Loucy (cell line): ENCODE data around the gene VAT1.

Experiments used
- H2AFZ ChIP-seq: fragments of 200-600 bp; sonication (generic); 2 replicates; pipeline ENCODE4 v1.6.0; 2016; ENCODE audit warnings: antibody characterized with exemption, mild to moderate bottlenecking, low read length, moderate library complexity
- H3F3A ChIP-seq: fragments of 200-600 bp; 2 replicates; pipeline ENCODE4 v1.6.0; 2016; ENCODE audit warnings: antibody characterized with exemption, low read depth, mild to moderate bottlenecking
- H3K27me3 ChIP-seq: fragments of 200-600 bp; sonication (generic); 2 replicates; pipeline ENCODE4 v1.6.1; 2014; ENCODE audit warnings: low read length, mild to moderate bottlenecking; ENCODE audit not compliant: insufficient read depth, poor library complexity, severe bottlenecking
- H3K36me3 ChIP-seq: fragments of 200-600 bp; sonication (generic); 2 replicates; pipeline ENCODE4 v1.6.1; 2016; ENCODE audit warnings: low read length; ENCODE audit not compliant: insufficient read depth
- H3K4me1 ChIP-seq: fragments of 200-600 bp; sonication (generic); 2 replicates; pipeline ENCODE4 v1.5.1; 2014; ENCODE audit warnings: low read length, mild to moderate bottlenecking; ENCODE audit not compliant: insufficient read depth, poor library complexity, severe bottlenecking
- H3K4me2 ChIP-seq: fragments of 200-600 bp; sonication (generic); 2 replicates; pipeline ENCODE4 v1.6.0; 2014; ENCODE audit warnings: antibody characterized with exemption, low read length, low read depth, mild to moderate bottlenecking; ENCODE audit not compliant: poor library complexity, severe bottlenecking
- H3K4me3 ChIP-seq: fragments of 200-600 bp; sonication (generic); 2 replicates; pipeline ENCODE4 v1.5.1; 2014; ENCODE audit warnings: low read length, mild to moderate bottlenecking, mixed read lengths; ENCODE audit not compliant: poor library complexity, severe bottlenecking
- H3K79me2 ChIP-seq: fragments of 200-600 bp; sonication (generic); 2 replicates; pipeline ENCODE4 v1.6.1; 2014; ENCODE audit warnings: low read length; ENCODE audit not compliant: insufficient read depth
- H3K9ac ChIP-seq: fragments of 200-600 bp; sonication (generic); 2 replicates; pipeline ENCODE4 v1.6.0; 2014; ENCODE audit warnings: mild to moderate bottlenecking, low read depth, low read length, moderate library complexity; ENCODE audit not compliant: poor library complexity, severe bottlenecking
- H3K9me2 ChIP-seq: fragments of 200-600 bp; sonication (generic); replicated peaks from 2 replicates; pipeline ENCODE4 v1.6.1; 2016; ENCODE audit warnings: low read depth, low read length, mixed read lengths
- H3K9me3 ChIP-seq: fragments of 200-600 bp; sonication (generic); 2 replicates; pipeline ENCODE4 v1.6.1; 2014; ENCODE audit warnings: mild to moderate bottlenecking, antibody characterized with exemption, low read length, low read depth; ENCODE audit not compliant: insufficient read depth
- H4K20me1 ChIP-seq: fragments of 200-600 bp; sonication (generic); 2 replicates; pipeline ENCODE4 v1.6.0; 2014; ENCODE audit warnings: antibody characterized with exemption, low read length, mild to moderate bottlenecking; ENCODE audit not compliant: insufficient read depth, poor library complexity, severe bottlenecking
- CTCF ChIP-seq: fragments of 200-600 bp; sonication (generic); conservative IDR thresholded peaks from 2 replicates; pipeline ENCODE4 v1.5.1; 2014; ENCODE audit warnings: mild to moderate bottlenecking, antibody characterized with exemption, low read length
- EZH2phosphoT487 ChIP-seq: fragments of 200-600 bp; IDR thresholded peaks from 2 replicates; pipeline ENCODE4 v1.6.1; 2018; ENCODE audit warnings: antibody characterized with exemption, mild to moderate bottlenecking, moderate library complexity, borderline replicate concordance

The VAT1 gene

GRCh38 chr17:43031666-43032065 is 9.5 kb upstream of the VAT1 start:
- no peaks in the 10 kb centered on the region for H3K9me3 ChIP-seq
- H3K27me3 ChIP-seq, result no peaks in the 10 kb centered on the region
- H3K4me3 ChIP-seq, result no peak overlapping the region
- H3K9ac ChIP-seq, result no peak overlapping the region
- peaks cover 4% of the 10 kb centered on the region for H3K4me1 ChIP-seq
- no peaks in the 10 kb centered on the region for H3K9me2 ChIP-seq
- no peaks in the 10 kb centered on the region for H3K79me2 ChIP-seq
- TF ChIP-seq CTCF (no peak), EZH2phosphoT487 (no peak)
- H4K20me1 ChIP-seq, result no peaks in the 10 kb centered on the region
- 0 out of 2 replicates have a peak, but pooled peaks cover under 1% of the 10 kb centered on the region for H3F3A ChIP-seq
- no peaks in the 10 kb centered on the region for H3K36me3 ChIP-seq
- no peak overlapping the region for H3K4me2 ChIP-seq
- H2AFZ ChIP-seq, result no peak overlapping the region

- H3K79me2 ChIP-seq, result no peaks in the 10 kb centered on the region
- H2AFZ ChIP-seq, result no peak overlapping the region
- no peak overlapping the region for H3K4me2 ChIP-seq
- H3K27me3 ChIP-seq, result no peaks in the 10 kb centered on the region
- H3K9me3 ChIP-seq, result no peaks in the 10 kb centered on the region
- no peak overlapping the region for H3K4me3 ChIP-seq
- H4K20me1 ChIP-seq, result no peaks in the 10 kb centered on the region
- TF ChIP-seq CTCF (no peak), EZH2phosphoT487 (no peak)
- peaks cover 13% of the 10 kb centered on the region for H3K4me1 ChIP-seq
- no peak overlapping the region for H3K9ac ChIP-seq
- H3K36me3 ChIP-seq, result no peaks in the 10 kb centered on the region
- no peaks in the 10 kb centered on the region for H3K9me2 ChIP-seq
- peaks cover 7% of the 10 kb centered on the region; the same call in 1 of the 2 replicates for H3F3A ChIP-seq
Measured at GRCh38 chr17:43030137-43030767, 8.1 kb upstream of the VAT1 start.

- TF ChIP-seq CTCF, result no peak
- TF ChIP-seq EZH2phosphoT487, result no peak
- Histone ChIP-seq H3K9ac (no peak overlapping the region), H3F3A (peaks cover 7% of the 10 kb centered on the region; the same call in 1 of the 2 replicates), H3K27me3 (no peaks in the 10 kb centered on the region), H3K9me2 (no peaks in the 10 kb centered on the region), H3K4me3 (no peak overlapping the region), H3K4me2 (no peak overlapping the region), H2AFZ (no peak overlapping the region), H3K36me3 (no peaks in the 10 kb centered on the region), H3K79me2 (no peaks in the 10 kb centered on the region), H3K4me1 (peaks cover 17% of the 10 kb centered on the region), H3K9me3 (no peaks in the 10 kb centered on the region), H4K20me1 (no peaks in the 10 kb centered on the region)
Measured at GRCh38 chr17:43028221-43028861, 6.2 kb upstream of the VAT1 start.
